ENCODE measurements around the gene KCTD5. TPM values are rescaled to one million over a fixed set of nuclear protein-coding genes. Genes with fewer than 3 reads are reported as not detected.

The KCTD5 gene
- total RNA-seq, 2 experiments from 2014 or later = 20.6 to 22.6 TPM

GRCh38 chr16:2701713-2702437 lies 19.6 kb downstream of the KCTD5 start:
- H3K4me3 Mint-ChIP-seq = no peak overlapping the region
- no peaks in the 10 kb centered on the region for H3K27me3 Mint-ChIP-seq
- no peaks in the 10 kb centered on the region for H3K9me3 Mint-ChIP-seq
- H3K27ac Mint-ChIP-seq = no peak overlapping the region
- ATAC-seq (ENCODE audit: poor library complexity) = no peak
- Histone ChIP-seq H3K4me1 (ENCODE audit: insufficient read depth, low read length) (no peaks in the 10 kb centered on the region), H3K27me3 (ENCODE audit: control insufficient read depth in 1 of 2, insufficient read depth in 2 of 2, low read length in 2 of 2) (no peaks in the 10 kb centered on the region), H3K4me3 (ENCODE audit: low read length) (no peak overlapping the region), H3K9me3 (ENCODE audit: control insufficient read depth in 1 of 2, insufficient read depth in 1 of 2, low read length in 2 of 2) (no peaks in the 10 kb centered on the region), H3K27ac (ENCODE audit: low read depth in 1 of 2, low read length in 2 of 2) (no peak overlapping the region), H3K36me3 (ENCODE audit: insufficient read depth, low read length) (peaks cover 92% of the 10 kb centered on the region)
- no peak for DNase-seq
- H3K36me3 Mint-ChIP-seq (ENCODE audit: low read depth) = peaks cover 42% of the 10 kb centered on the region
- POLR2A ChIA-PET = no interaction called here
- H3K4me1 Mint-ChIP-seq (ENCODE audit: low read depth) = no peaks in the 10 kb centered on the region
- CTCF ChIA-PET = no interaction called here
- no peak for TF ChIP-seq CTCF (IDR thresholded peaks at IDR 0.05)
- intact Hi-C loops (cut with DNase I, micrococcal nuclease) = no loop called here

- Mint-ChIP-seq H3K9me3 (no peaks in the 10 kb centered on the region), H3K27ac (no peak overlapping the region), H3K4me1 (ENCODE audit: low read depth) (no peaks in the 10 kb centered on the region), H3K27me3 (no peaks in the 10 kb centered on the region), H3K4me3 (no peak overlapping the region), H3K36me3 (ENCODE audit: low read depth) (peaks cover 38% of the 10 kb centered on the region)
- ChIA-PET POLR2A (no interaction called here), CTCF (no interaction called here)
- intact Hi-C loops (cut with DNase I, micrococcal nuclease) = no loop called here
- Histone ChIP-seq H3K27ac (ENCODE audit: low read depth in 1 of 2, low read length in 2 of 2) (no peak overlapping the region), H3K4me3 (ENCODE audit: low read length) (no peak overlapping the region), H3K36me3 (ENCODE audit: insufficient read depth, low read length) (peaks cover 91% of the 10 kb centered on the region), H3K4me1 (ENCODE audit: insufficient read depth, low read length) (no peaks in the 10 kb centered on the region), H3K9me3 (ENCODE audit: control insufficient read depth in 1 of 2, insufficient read depth in 1 of 2, low read length in 2 of 2) (no peaks in the 10 kb centered on the region), H3K27me3 (ENCODE audit: control insufficient read depth in 1 of 2, insufficient read depth in 2 of 2, low read length in 2 of 2) (no peaks in the 10 kb centered on the region)
- DNase-seq = no peak
- no peak for ATAC-seq (ENCODE audit: poor library complexity)
- no peak for TF ChIP-seq CTCF (IDR thresholded peaks at IDR 0.05)
These were observed 20.1 kb downstream of the KCTD5 start for GRCh38 chr16:2702438-2702825.

GRCh38 chr16:2702871-2703745 lies 20.8 kb downstream of the KCTD5 start:
- H3K4me3 ChIP-seq (ENCODE audit: low read length) = no peak overlapping the region
- no peak for TF ChIP-seq CTCF (IDR thresholded peaks at IDR 0.05)
- no peak overlapping the region for H3K27ac Mint-ChIP-seq
- no peaks in the 10 kb centered on the region for H3K4me1 ChIP-seq (ENCODE audit: insufficient read depth, low read length)
- H3K36me3 Mint-ChIP-seq (ENCODE audit: low read depth) = peaks cover 36% of the 10 kb centered on the region
- intact Hi-C loops (cut with DNase I, micrococcal nuclease) = no loop called here
- POLR2A ChIA-PET = no interaction called here
- H3K9me3 ChIP-seq (ENCODE audit: control insufficient read depth in 1 of 2, insufficient read depth in 1 of 2, low read length in 2 of 2) = no peaks in the 10 kb centered on the region
- no peaks in the 10 kb centered on the region for H3K27me3 ChIP-seq (ENCODE audit: control insufficient read depth in 1 of 2, insufficient read depth in 2 of 2, low read length in 2 of 2)
- no peak overlapping the region for H3K4me3 Mint-ChIP-seq
- CTCF ChIA-PET = no interaction called here
- no peak overlapping the region for H3K27ac ChIP-seq (ENCODE audit: low read depth in 1 of 2, low read length in 2 of 2)
- DNase-seq (no peak), ATAC-seq (ENCODE audit: poor library complexity) (no peak)
- H3K4me1 Mint-ChIP-seq (ENCODE audit: low read depth) = no peaks in the 10 kb centered on the region
- H3K9me3 Mint-ChIP-seq = no peaks in the 10 kb centered on the region
- no peaks in the 10 kb centered on the region for H3K27me3 Mint-ChIP-seq
- H3K36me3 ChIP-seq (ENCODE audit: insufficient read depth, low read length) = peaks cover 91% of the 10 kb centered on the region
